Posterior cingulate gyrus (tissue), 11 donors: Measurements from ENCODE around the gene MFAP1.
"Not testable (repeated sequence)": the region's sequence is repeated elsewhere in the genome, so short reads cannot be mapped to it uniquely, and the experiment has no call there.

ENCODE experiments used
- DNase-seq, 10 donors: peaks; one replicate each; pipeline versions ENCODE4 v3.0.0 to v3.0.0-alpha.2; 2020 to 2021; ENCODE audit warnings: mixed read lengths in 3 of 10
- intact Hi-C: fragments of 100-400 bp; cut with DNase I; formaldehyde crosslinking; loops from one replicate; pipeline ENCODE4 v1.15.1; 2023

The MFAP1 gene

GRCh38 chr15:43824302-43825246 lies at the start of gene MFAP1:
TSS of gene MFAP1 (minus strand) at chr15:43824690. CDS start at chr15:43824569, 121 bp downstream.
- intact Hi-C loops = loop anchor here (1.0 kb wide), 1 partner anchor 24 kb away; the partner anchor contains the start of genes HYPK and SERINC4
- DNase-seq = peak; percentile 85 to 98 (median 92)

- intact Hi-C loops = loop anchor here (10.0 kb wide), 1 partner anchor 261 kb away; no protein-coding TSS in a partner anchor
- DNase-seq = no peak
Measured at GRCh38 chr15:43873651-43874050, 49.2 kb upstream of the MFAP1 start.

- peak in 6 of 10 donors; percentile 34 to 91 (median 59) for DNase-seq
- intact Hi-C loops = loop anchor here (1.0 to 10.0 kb wide), 2 partner anchors 262 to 347 kb away; no protein-coding TSS in a partner anchor
Measured at GRCh38 chr15:43872416-43873020, 48.0 kb upstream of the MFAP1 start.

- DNase-seq = no peak
- intact Hi-C loops = loop anchor here (1.0 to 10.0 kb wide), 2 partner anchors 263 to 347 kb away; no protein-coding TSS in a partner anchor
Measured at GRCh38 chr15:43871835-43872234, 47.3 kb upstream of the MFAP1 start.

GRCh38 chr15:43868406-43868805 lies 43.9 kb upstream of the MFAP1 start:
- DNase-seq = no peak

GRCh38 chr15:43867096-43867495 lies 42.6 kb upstream of the MFAP1 start:
- DNase-seq = no peak
- intact Hi-C loops = no loop called here

More at GRCh38 chr15:43868406-43868805, 43.9 kb upstream of the MFAP1 start:
- intact Hi-C loops = no loop called here

GRCh38 chr15:43866636-43867035 lies 42.1 kb upstream of the MFAP1 start:
- DNase-seq, intact Hi-C loops: not testable (repeated sequence)

GRCh38 chr15:43859546-43859945 lies 35.1 kb upstream of the MFAP1 start:
- DNase-seq = no peak
- intact Hi-C loops = no loop called here

- intact Hi-C loops = no loop called here
- DNase-seq = no peak
Measured at GRCh38 chr15:43854801-43855200, 30.3 kb upstream of the MFAP1 start.

- DNase-seq = no peak
- intact Hi-C loops = no loop called here
Measured at GRCh38 chr15:43852607-43853006, 28.1 kb upstream of the MFAP1 start.

- no peak for DNase-seq
- intact Hi-C loops = no loop called here
Measured at GRCh38 chr15:43851251-43851650, 26.8 kb upstream of the MFAP1 start.

GRCh38 chr15:43845421-43845820 lies 20.9 kb upstream of the MFAP1 start:
- no peak for DNase-seq
- intact Hi-C loops = no loop called here

- DNase-seq = peak in 2 of 10 donors; percentile 10 to 32
- intact Hi-C loops = not testable (repeated sequence)
Measured at GRCh38 chr15:43832485-43832884, 8.0 kb upstream of the MFAP1 start.

- intact Hi-C loops = not testable (repeated sequence)
Measured at GRCh38 chr15:43831519-43832052, 7.1 kb upstream of the MFAP1 start.

GRCh38 chr15:43830691-43831275 lies 6.3 kb upstream of the MFAP1 start:
- DNase-seq = peak in 2 of 10 donors; percentile 43 to 54
- intact Hi-C loops = not testable (repeated sequence)

More at GRCh38 chr15:43831519-43832052, 7.1 kb upstream of the MFAP1 start:
- DNase-seq = not testable (repeated sequence)

- intact Hi-C loops = not testable (repeated sequence)
Measured at GRCh38 chr15:43829951-43830540, 5.6 kb upstream of the MFAP1 start.

GRCh38 chr15:43828061-43828657 lies 3.7 kb upstream of the MFAP1 start:
- intact Hi-C loops = no loop called here
- no peak for DNase-seq

More at GRCh38 chr15:43829951-43830540, 5.6 kb upstream of the MFAP1 start:
- DNase-seq = peak in 2 of 10 donors; percentile 7 to 19

- intact Hi-C loops = no loop called here
- peak; percentile 27 to 94 (median 56) for DNase-seq
Measured at GRCh38 chr15:43826508-43827341, 2.2 kb upstream of the MFAP1 start, which contains the start of gene WDR76. TSS of gene WDR76 (plus strand) at chr15:43827002. CDS start at chr15:43827033, 31 bp downstream.
